Measurements from ENCODE around the gene LUC7L2.

GRCh38 chr7:139382439-139382838 lies 22.7 kb downstream of the LUC7L2 start:
- TF ChIP-seq, protein P1, sequence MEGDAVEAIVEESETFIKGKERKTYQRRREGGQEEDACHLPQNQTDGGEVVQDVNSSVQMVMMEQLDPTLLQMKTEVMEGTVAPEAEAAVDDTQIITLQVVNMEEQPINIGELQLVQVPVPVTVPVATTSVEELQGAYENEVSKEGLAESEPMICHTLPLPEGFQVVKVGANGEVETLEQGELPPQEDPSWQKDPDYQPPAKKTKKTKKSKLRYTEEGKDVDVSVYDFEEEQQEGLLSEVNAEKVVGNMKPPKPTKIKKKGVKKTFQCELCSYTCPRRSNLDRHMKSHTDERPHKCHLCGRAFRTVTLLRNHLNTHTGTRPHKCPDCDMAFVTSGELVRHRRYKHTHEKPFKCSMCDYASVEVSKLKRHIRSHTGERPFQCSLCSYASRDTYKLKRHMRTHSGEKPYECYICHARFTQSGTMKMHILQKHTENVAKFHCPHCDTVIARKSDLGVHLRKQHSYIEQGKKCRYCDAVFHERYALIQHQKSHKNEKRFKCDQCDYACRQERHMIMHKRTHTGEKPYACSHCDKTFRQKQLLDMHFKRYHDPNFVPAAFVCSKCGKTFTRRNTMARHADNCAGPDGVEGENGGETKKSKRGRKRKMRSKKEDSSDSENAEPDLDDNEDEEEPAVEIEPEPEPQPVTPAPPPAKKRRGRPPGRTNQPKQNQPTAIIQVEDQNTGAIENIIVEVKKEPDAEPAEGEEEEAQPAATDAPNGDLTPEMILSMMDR (IDR thresholded peaks at IDR 0.05) = no peak
- TF ChIP-seq POLR2A (IDR thresholded peaks at IDR 0.05) = no peak
